K562 (cell line): Measurements from ENCODE around the gene SAP30L. TPM values are rescaled to one million over a fixed set of nuclear protein-coding genes. Genes with fewer than 3 reads are reported as not detected.

ENCODE experiments used
- ATAC-seq: fragments of 200-7000 bp; cut with Tn5 transposase; 3 replicates; pipeline ENCODE4 v1.9.1; 2020; ENCODE audit warnings: moderate library complexity
- BruUV-seq: library from RNA; stranded (reverse); fragments of 400-500 nt; replicated peaks from 2 replicates; lab custom pipeline; 2021; lab: Mats Ljungman, UMichigan
- CTCF ChIA-PET: fragments of 300-600 bp; formaldehyde crosslinking; extraction: SDS; loops from one replicate; lab custom pipeline; 2021; ENCODE audit warnings: low intra/inter-chr PET ratio; lab: Yijun Ruan, JAX
- POLR2A ChIA-PET: fragments of 300-600, 350-650 bp; sonication (Branson Sonifier 250); formaldehyde crosslinking; extraction: SDS; loops from one replicate; lab custom pipeline; 2021; ENCODE audit warnings: antibody characterized with exemption, inconsistent platforms; lab: Yijun Ruan, JAX
- DNase-seq, 4 experiments: peaks; one replicate each; pipeline versions ENCODE4 v3.0.0 to v3.0.0-alpha.2; 2011 to 2018; ENCODE audit warnings: low spot score in 3 of 4, mixed read lengths in 3 of 4; ENCODE audit errors: extremely low read depth in 1 of 4
- FAIRE-seq: peaks from 2 replicates; lab custom pipeline; 2011; peaks lifted over from hg19 to GRCh38; lab: Jason Lieb, UNC
- H2AFZ ChIP-seq: 2 replicates; pipeline ENCODE4 v1.6.0; 2011; ENCODE audit warnings: low read depth, low read length, control low read depth, inconsistent platforms
- H3K27ac ChIP-seq: fragments of 200-600 bp; 3 replicates; pipeline ENCODE4 v1.8.0; 2011; ENCODE audit warnings: low read depth, mild to moderate bottlenecking, control low read depth, inconsistent platforms, low read length, moderate library complexity, mixed read lengths; ENCODE audit errors: extremely low read depth
- H3K27me3 ChIP-seq, 2 experiments: fragments of 300-600 bp in 1 of 2; 2 replicates in 1 of 2; 3 replicates in 1 of 2; pipeline versions ENCODE4 v1.6.0 to v1.8.0; 2011; ENCODE audit warnings: inconsistent platforms in 2 of 2, low read length in 2 of 2, mild to moderate bottlenecking in 1 of 2, mixed read lengths in 1 of 2, moderate library complexity in 1 of 2; ENCODE audit not compliant: control insufficient read depth in 2 of 2, insufficient read depth in 2 of 2
- H3K36me3 ChIP-seq: fragments of 300-600 bp; 3 replicates; pipeline ENCODE4 v1.8.0; 2011; ENCODE audit warnings: mild to moderate bottlenecking, low read length, inconsistent platforms; ENCODE audit not compliant: control insufficient read depth, insufficient read depth
- H3K4me1 ChIP-seq, 2 experiments: fragments of 200-600 bp in 1 of 2; replicated peaks in 1 of 2; 2 replicates in 1 of 2; 3 replicates in 1 of 2; pipeline versions ENCODE4 v1.5.1 to v1.8.0; 2011; ENCODE audit warnings: inconsistent platforms in 2 of 2, low read length in 2 of 2, mild to moderate bottlenecking in 1 of 2, mixed read lengths in 1 of 2, moderate library complexity in 1 of 2; ENCODE audit not compliant: control insufficient read depth in 2 of 2, insufficient read depth in 2 of 2
- H3K4me2 ChIP-seq: 2 replicates; pipeline ENCODE4 v1.6.1; 2011; ENCODE audit warnings: low read length, control low read depth, inconsistent platforms, mixed read lengths; ENCODE audit not compliant: insufficient read depth
- H3K4me3 ChIP-seq: fragments of 200-600 bp; sonication (generic), shearing (Covaris generic); 2 replicates; pipeline ENCODE4 v1.5.1; 2016; ENCODE audit warnings: control low read depth, inconsistent platforms
- H3K79me2 ChIP-seq: fragments of 200-600 bp; 3 replicates; pipeline ENCODE4 v1.8.0; 2011; ENCODE audit warnings: low read length, inconsistent platforms; ENCODE audit not compliant: control insufficient read depth, insufficient read depth
- H3K9ac ChIP-seq, 2 experiments: 2 replicates each; pipeline versions ENCODE4 v1.6.0 to v1.6.1; 2011; ENCODE audit warnings: low read depth in 2 of 2, low read length in 2 of 2, control low read depth in 1 of 2, inconsistent platforms in 1 of 2, mild to moderate bottlenecking in 1 of 2, mixed read lengths in 1 of 2; ENCODE audit not compliant: insufficient read depth in 1 of 2
- H3K9me1 ChIP-seq: one replicate; pipeline ENCODE4 v1.6.0; 2011; ENCODE audit warnings: inconsistent platforms, mild to moderate bottlenecking, low read length, moderate library complexity; ENCODE audit not compliant: control insufficient read depth, insufficient read depth
- H3K9me3 ChIP-seq: replicated peaks from 2 replicates; pipeline ENCODE4 v1.5.1; 2011; ENCODE audit warnings: low read depth, low read length, inconsistent platforms; ENCODE audit not compliant: control insufficient read depth, insufficient read depth
- H4K20me1 ChIP-seq: replicated peaks from 2 replicates; pipeline ENCODE4 v1.6.1; 2011; ENCODE audit warnings: low read length, inconsistent platforms, mixed read lengths; ENCODE audit not compliant: control insufficient read depth, insufficient read depth
- CBFA2T3 ChIP-seq: fragments of 450-650 bp; IDR thresholded peaks from 2 replicates; pipeline ENCODE4 v1.6.1; 2017
- KDM1A ChIP-seq, 2 experiments: fragments of 450-650 bp; IDR thresholded peaks; 2 replicates each; pipeline ENCODE4 v1.6.1; 2016; ENCODE audit warnings: mild to moderate bottlenecking in 2 of 2
- MED1 ChIP-seq: sonication (generic); formaldehyde crosslinking; IDR thresholded peaks from 2 replicates; pipeline ENCODE4 v1.8.1; 2023; ENCODE audit warnings: missing genetic modification reagents, borderline replicate concordance
- PHF8 ChIP-seq: fragments of 200-600 bp; sonication (generic); IDR thresholded peaks from 2 replicates; pipeline ENCODE4 v1.6.1; 2012; ENCODE audit warnings: mixed run types, mild to moderate bottlenecking, inconsistent platforms, low read length, moderate library complexity, borderline replicate concordance
- RCOR1 ChIP-seq, 2 experiments: IDR thresholded peaks; 2 replicates each; pipeline ENCODE4 v1.6.1; 2012; ENCODE audit warnings: low read depth in 2 of 2, low read length in 2 of 2, borderline replicate concordance in 1 of 2, improper control_type of control experiment in 1 of 2
- ZNF324 ChIP-seq: fragments of 250-450 bp; sonication (Bioruptor Pico); IDR thresholded peaks from 2 replicates; pipeline ENCODE4 v1.4.0; 2020; ENCODE audit warnings: mild to moderate bottlenecking
- WGBS: fragments of 100-300 bp; shearing (Covaris generic); methylation state at CpG from one replicate; pipeline ENCODE4 v1.1.6; 2016; ENCODE audit warnings: low coverage, mixed read lengths; ENCODE audit not compliant: insufficient coverage; ENCODE audit errors: missing lambda C conversion rate; 5-methylcytosine and 5-hydroxymethylcytosine counted together
- in situ Hi-C: fragments of 300-500 bp; cut with MboI; formaldehyde crosslinking; loops from 4 replicates; pipeline ENCODE4 v1.15.0; 2018; ENCODE audit warnings: inconsistent platforms, mixed read lengths
- intact Hi-C: fragments of 100-400 bp; cut with micrococcal nuclease; formaldehyde crosslinking; loops from 2 replicates; pipeline ENCODE4 v1.14.2; 2022
- polyA plus RNA-seq, 8 experiments: library from polyadenylated mRNA; depleted of rRNA in 4 of 8; stranded (reverse) in 5 of 8; unstranded in 3 of 8; fragments of >200 nt; fragmentation: Nextera tagmentation in 2 of 8; fragmentation: Illumina TruSeq in 1 of 8; extraction: Ambion mirVana in 2 of 8; extraction: Trizol in 1 of 8; gene quantifications; 2 replicates each; pipeline versions ENCODE4 v1.2.1 to v1.2.3, GENCODE V29; 2011 to 2014; ENCODE audit warnings: inconsistent platforms in 1 of 8, missing spikeins in 1 of 8
- total RNA-seq, 7 experiments: library from RNA; depleted of rRNA in 6 of 7; stranded (reverse); fragments of >200 nt in 6 of 7; fragmentation: Illumina TruSeq in 2 of 7; extraction: Trizol in 2 of 7; gene quantifications; 2 replicates each; pipeline versions ENCODE4 v1.2.1 to v1.2.3, GENCODE V29; 2011 to 2021; ENCODE audit warnings: low replicate concordance in 1 of 7
- TF ChIP-seq, protein P1 (sequence below): fragments of 200-800 bp; sonication (Bioruptor generic); IDR thresholded peaks from 2 replicates; pipeline ENCODE4 v1.6.1; 2017; ENCODE audit warnings: missing genetic modification characterization, missing compliant biosample characterization

The SAP30L gene
- total and polyA plus RNA-seq, 9 of the 15 experiments (the other 6 are each of a cell fraction or from before 2014, with no cell fraction given): 5.1 to 33.6 (median 28.1) TPM

DNA sequence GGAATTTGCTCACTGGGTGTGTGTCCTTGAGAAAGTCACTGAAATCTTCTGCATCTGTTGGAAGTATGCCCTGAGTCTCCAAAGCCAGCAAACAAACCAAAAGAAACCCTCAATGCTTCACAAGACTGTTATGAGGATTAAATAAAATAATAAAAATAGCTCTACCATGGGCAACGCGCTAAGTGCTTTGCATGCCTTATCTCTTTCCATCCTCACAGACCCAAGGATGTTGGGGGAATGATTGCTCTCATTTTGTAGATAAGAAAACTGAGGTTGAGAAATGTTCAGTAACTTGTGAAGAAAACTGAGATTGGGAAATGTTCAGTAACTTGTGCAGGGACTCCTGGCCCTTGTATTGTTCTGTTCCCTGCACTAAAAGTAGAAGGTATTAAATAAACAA is 24.3 kb downstream of the SAP30L start:
- WGBS: 0% methylated on average over 2 of the region's 2 CpGs
- DNase-seq (no peak), ATAC-seq (no peak), FAIRE-seq (no peak)
- Histone ChIP-seq H3K4me3 (no peak overlapping the region), H3K9me3 (no peaks in the 10 kb centered on the region), H3K27ac (no peak overlapping the region), H4K20me1 (peaks cover 2% of the 10 kb centered on the region; the same call in 1 of the 2 replicates), H3K27me3 (peaks cover 33 to 40% of the 10 kb centered on the region in 2 experiments), H3K9me1 (no peaks in the 10 kb centered on the region), H3K79me2 (no peaks in the 10 kb centered on the region), H3K9ac (no peak overlapping the region), H3K4me2 (no peak overlapping the region), H3K4me1 (peaks cover 0 to 3% of the 10 kb centered on the region in 2 experiments; a peak in 1 of 5 replicates), H3K36me3 (no peaks in the 10 kb centered on the region), H2AFZ (no peak overlapping the region)
- ChIA-PET CTCF (no interaction called here), POLR2A (interaction anchor here (1.0 kb wide), 1 partner anchor 145 kb away, joined by 3 read pairs; no protein-coding TSS in a partner anchor)
- BruUV-seq: no TSS peak
- in situ Hi-C loops (no loop called here), intact Hi-C loops (no loop called here)
- TF ChIP-seq RCOR1 (IDR thresholded peaks at IDR 0.05; ENCODE audit: borderline replicate concordance in 1 of 2, low read depth in 2 of 2, low read length in 2 of 2) (peak in 1 of 2 experiments; percentile 71; a peak in 1 of 4 replicates), PHF8 (no peak), ZNF324 (no peak), CBFA2T3 (peak; percentile 17; the same call in 1 of the 2 replicates), KDM1A (IDR thresholded peaks at IDR 0.05) (peak in 1 of 2 experiments; percentile 19; a peak in 1 of 4 replicates), MED1 (CRISPR knock-in tag) (no peak)
- TF ChIP-seq, protein P1, sequence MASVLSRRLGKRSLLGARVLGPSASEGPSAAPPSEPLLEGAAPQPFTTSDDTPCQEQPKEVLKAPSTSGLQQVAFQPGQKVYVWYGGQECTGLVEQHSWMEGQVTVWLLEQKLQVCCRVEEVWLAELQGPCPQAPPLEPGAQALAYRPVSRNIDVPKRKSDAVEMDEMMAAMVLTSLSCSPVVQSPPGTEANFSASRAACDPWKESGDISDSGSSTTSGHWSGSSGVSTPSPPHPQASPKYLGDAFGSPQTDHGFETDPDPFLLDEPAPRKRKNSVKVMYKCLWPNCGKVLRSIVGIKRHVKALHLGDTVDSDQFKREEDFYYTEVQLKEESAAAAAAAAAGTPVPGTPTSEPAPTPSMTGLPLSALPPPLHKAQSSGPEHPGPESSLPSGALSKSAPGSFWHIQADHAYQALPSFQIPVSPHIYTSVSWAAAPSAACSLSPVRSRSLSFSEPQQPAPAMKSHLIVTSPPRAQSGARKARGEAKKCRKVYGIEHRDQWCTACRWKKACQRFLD: no peak
